ENCODE measurements around the gene ZSWIM6. TPM values are rescaled to one million over a fixed set of nuclear protein-coding genes. Genes with fewer than 3 reads are reported as not detected.
A peak's percentile ranks its signal among the peaks of the same experiment; 100 is the strongest.

Gene ZSWIM6
- total RNA-seq, 2 experiments from 2014 or later: 4.1 TPM

DNA sequence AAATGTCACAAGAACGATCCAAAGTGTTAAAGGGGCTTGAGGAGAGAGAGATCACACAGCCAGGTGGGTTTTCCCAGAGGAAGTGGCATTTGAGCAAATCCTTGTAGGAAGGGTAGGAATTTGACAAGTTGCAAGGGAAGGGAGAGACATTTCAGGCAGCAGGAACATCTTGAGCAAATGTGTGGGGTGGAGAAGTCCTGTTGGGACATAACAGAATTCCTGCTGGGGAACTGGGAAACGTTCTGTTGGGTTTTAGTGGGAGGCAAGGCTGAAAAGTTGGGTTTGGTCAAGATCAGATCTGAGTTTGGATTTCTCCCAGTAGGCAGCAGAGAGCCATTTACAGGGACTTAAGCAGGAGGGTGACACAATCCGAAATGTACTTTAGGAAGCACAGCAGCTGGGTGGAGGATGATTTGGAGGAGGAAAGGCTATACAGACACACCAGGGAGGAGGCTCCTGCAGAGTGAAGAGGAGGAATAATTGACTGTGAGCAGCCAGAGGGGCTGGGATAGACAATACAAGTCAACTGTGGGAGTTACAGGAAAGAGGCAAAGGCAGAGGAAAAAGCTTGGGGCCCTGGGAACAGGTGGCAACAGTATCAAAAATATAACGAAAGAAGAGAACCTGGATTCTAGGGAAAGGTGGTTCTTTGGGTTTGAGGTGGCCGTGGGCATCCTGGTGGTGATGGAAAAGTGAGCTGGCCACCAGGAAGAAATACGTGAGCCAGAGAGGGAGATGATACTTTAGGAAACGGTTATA, 3.1 kb upstream of the ZSWIM6 start:
- Mint-ChIP-seq H3K36me3 (ENCODE audit: low read depth) (peaks cover 16% of the 10 kb centered on the region), H3K27me3 (peaks cover 54% of the 10 kb centered on the region), H3K4me3 (peak overlapping the region; percentile 94), H3K4me1 (ENCODE audit: low read depth) (peaks cover 32% of the 10 kb centered on the region), H3K9me3 (no peaks in the 10 kb centered on the region), H3K27ac (peak overlapping the region; percentile 100)
- H3K36me3 ChIP-seq (ENCODE audit: insufficient read depth, low read length): no peaks in the 10 kb centered on the region
- TF ChIP-seq, protein P1, sequence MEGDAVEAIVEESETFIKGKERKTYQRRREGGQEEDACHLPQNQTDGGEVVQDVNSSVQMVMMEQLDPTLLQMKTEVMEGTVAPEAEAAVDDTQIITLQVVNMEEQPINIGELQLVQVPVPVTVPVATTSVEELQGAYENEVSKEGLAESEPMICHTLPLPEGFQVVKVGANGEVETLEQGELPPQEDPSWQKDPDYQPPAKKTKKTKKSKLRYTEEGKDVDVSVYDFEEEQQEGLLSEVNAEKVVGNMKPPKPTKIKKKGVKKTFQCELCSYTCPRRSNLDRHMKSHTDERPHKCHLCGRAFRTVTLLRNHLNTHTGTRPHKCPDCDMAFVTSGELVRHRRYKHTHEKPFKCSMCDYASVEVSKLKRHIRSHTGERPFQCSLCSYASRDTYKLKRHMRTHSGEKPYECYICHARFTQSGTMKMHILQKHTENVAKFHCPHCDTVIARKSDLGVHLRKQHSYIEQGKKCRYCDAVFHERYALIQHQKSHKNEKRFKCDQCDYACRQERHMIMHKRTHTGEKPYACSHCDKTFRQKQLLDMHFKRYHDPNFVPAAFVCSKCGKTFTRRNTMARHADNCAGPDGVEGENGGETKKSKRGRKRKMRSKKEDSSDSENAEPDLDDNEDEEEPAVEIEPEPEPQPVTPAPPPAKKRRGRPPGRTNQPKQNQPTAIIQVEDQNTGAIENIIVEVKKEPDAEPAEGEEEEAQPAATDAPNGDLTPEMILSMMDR (IDR thresholded peaks at IDR 0.05): no peak
- no peak for ATAC-seq (ENCODE audit: poor library complexity)
- ChIA-PET CTCF (interaction anchor here (0.7 kb wide), 1 partner anchor 296 kb away, joined by 3 read pairs; no protein-coding TSS in a partner anchor), POLR2A (interaction anchor here (3.8 kb wide), 1 partner anchor 9 kb away, joined by 22 read pairs; no protein-coding TSS in a partner anchor)
- intact Hi-C loops (cut with DNase I, micrococcal nuclease): loop anchor here in 1 of 2 experiments (2.0 kb wide), 1 partner anchor 166 kb away; the partner anchor contains the start of gene SMIM15
- peaks cover 7 to 16% of the 10 kb centered on the region in 2 experiments for H3K27me3 ChIP-seq (ENCODE audit: control insufficient read depth in 1 of 2, insufficient read depth in 2 of 2, low read length in 2 of 2)
- H3K27ac ChIP-seq (ENCODE audit: low read depth in 1 of 2, low read length in 2 of 2): no peak overlapping the region
- no peaks in the 10 kb centered on the region for H3K9me3 ChIP-seq (ENCODE audit: control insufficient read depth in 1 of 2, insufficient read depth in 1 of 2, low read length in 2 of 2)
- peaks cover 14% of the 10 kb centered on the region for H3K4me1 ChIP-seq (ENCODE audit: insufficient read depth, low read length)
- no peak for DNase-seq
- H3K4me3 ChIP-seq (ENCODE audit: low read length): no peak overlapping the region

DNA sequence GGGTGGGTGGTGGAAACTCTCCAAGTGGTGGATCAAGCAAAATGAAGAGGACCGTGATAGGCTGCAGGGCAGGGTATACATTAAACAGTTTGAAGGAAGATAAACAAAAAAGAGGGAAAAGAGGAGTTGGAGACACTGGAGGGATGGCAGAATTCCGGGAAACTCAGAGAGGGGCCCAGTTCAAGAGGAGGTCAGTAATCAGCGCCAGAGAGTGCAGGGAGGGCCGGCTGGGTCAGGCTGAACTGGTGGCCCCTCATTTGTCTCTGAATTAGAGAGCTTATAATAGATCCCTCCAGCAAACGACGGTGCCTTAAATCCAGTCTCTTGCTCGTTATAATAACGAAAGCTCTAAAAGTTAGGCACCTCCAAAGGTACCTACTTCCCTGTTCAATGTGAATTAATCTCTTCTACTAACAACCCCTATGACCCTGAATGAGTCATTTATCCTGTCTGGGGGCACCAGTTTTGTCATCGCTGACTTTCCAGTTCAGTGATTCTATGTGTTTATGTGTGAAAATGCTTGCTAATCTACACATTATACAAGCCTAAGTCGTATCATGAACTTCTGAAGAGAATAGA, 2.4 kb upstream of the ZSWIM6 start:
- Histone ChIP-seq H3K4me3 (ENCODE audit: low read length) (no peak overlapping the region), H3K27ac (ENCODE audit: low read depth in 1 of 2, low read length in 2 of 2) (no peak overlapping the region), H3K4me1 (ENCODE audit: insufficient read depth, low read length) (peaks cover 20% of the 10 kb centered on the region), H3K36me3 (ENCODE audit: insufficient read depth, low read length) (no peaks in the 10 kb centered on the region), H3K27me3 (ENCODE audit: control insufficient read depth in 1 of 2, insufficient read depth in 2 of 2, low read length in 2 of 2) (peaks cover 7 to 16% of the 10 kb centered on the region in 2 experiments), H3K9me3 (ENCODE audit: control insufficient read depth in 1 of 2, insufficient read depth in 1 of 2, low read length in 2 of 2) (no peaks in the 10 kb centered on the region)
- no peak for ATAC-seq (ENCODE audit: poor library complexity)
- intact Hi-C loops (cut with DNase I, micrococcal nuclease): loop anchor here (2.0 to 10.0 kb wide), 7 partner anchors 42 to 1085 kb away; partner anchors contain the start of genes SMIM15 (in 2 of the 2), DEPDC1B (in 1 of the 2), ERCC8 (in 1 of the 2) and IPO11 (in 1 of the 2)
- CTCF ChIA-PET: interaction anchor here (0.7 to 2.5 kb wide), 2 partner anchors 79 to 296 kb away, joined by 3 to 12 read pairs; no protein-coding TSS in a partner anchor
- no peaks in the 10 kb centered on the region for H3K9me3 Mint-ChIP-seq
- H3K36me3 Mint-ChIP-seq (ENCODE audit: low read depth): peaks cover 21% of the 10 kb centered on the region
- H3K4me1 Mint-ChIP-seq (ENCODE audit: low read depth): peaks cover 38% of the 10 kb centered on the region
- TF ChIP-seq, protein P1 (IDR thresholded peaks at IDR 0.05): no peak
- H3K4me3 Mint-ChIP-seq: peak overlapping the region; percentile 94
- POLR2A ChIA-PET: interaction anchor here (1.1 to 3.8 kb wide), 2 partner anchors 10 to 22 kb away, joined by 3 to 22 read pairs; no protein-coding TSS in a partner anchor
- peak in 3 of 14 experiments; percentile 32 to 56 (median 44) for DNase-seq
- H3K27me3 Mint-ChIP-seq: peaks cover 52% of the 10 kb centered on the region
- H3K27ac Mint-ChIP-seq: peak overlapping the region; percentile 100

DNA sequence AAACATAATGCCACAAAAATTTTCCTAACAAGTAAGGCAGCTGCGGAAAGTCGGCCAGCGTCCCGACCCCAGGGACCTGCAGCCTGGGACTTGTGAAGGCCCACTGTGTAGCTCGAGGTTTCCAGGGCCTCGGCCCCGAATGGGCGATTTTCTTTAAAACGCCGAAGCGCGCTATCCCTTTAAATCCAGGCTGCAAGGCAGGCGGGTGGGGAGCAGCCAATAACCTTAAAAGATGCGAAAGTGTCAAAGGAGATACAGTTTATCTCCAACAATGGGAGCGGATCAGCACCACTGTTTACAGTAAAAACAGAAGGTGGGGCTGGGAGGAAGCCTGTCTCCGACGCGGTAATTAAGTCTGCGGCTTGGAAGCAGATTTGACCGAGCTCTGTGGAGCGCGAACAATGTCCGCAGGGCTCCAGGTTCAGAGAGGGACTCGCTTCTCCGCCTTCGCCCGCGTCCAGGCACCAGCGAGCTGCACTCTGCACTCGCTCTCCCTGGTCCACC, 1.7 kb upstream of the ZSWIM6 start:
- Mint-ChIP-seq H3K27me3 (peaks cover 46% of the 10 kb centered on the region), H3K4me1 (ENCODE audit: low read depth) (peaks cover 44% of the 10 kb centered on the region), H3K9me3 (no peaks in the 10 kb centered on the region), H3K36me3 (ENCODE audit: low read depth) (peaks cover 21% of the 10 kb centered on the region), H3K4me3 (peak overlapping the region; percentile 94), H3K27ac (peak overlapping the region; percentile 100)
- peaks cover 27% of the 10 kb centered on the region for H3K4me1 ChIP-seq (ENCODE audit: insufficient read depth, low read length)
- peak in 4 of 14 experiments; percentile 9 to 28 (median 18) for DNase-seq
- no peak for ATAC-seq (ENCODE audit: poor library complexity)
- peaks cover 7 to 16% of the 10 kb centered on the region in 2 experiments for H3K27me3 ChIP-seq (ENCODE audit: control insufficient read depth in 1 of 2, insufficient read depth in 2 of 2, low read length in 2 of 2)
- peak overlapping the region; percentile 93 for H3K4me3 ChIP-seq (ENCODE audit: low read length)
- H3K36me3 ChIP-seq (ENCODE audit: insufficient read depth, low read length): no peaks in the 10 kb centered on the region
- CTCF ChIA-PET: interaction anchor here (1.6 to 2.5 kb wide), 2 partner anchors 51 to 78 kb away, joined by 3 to 12 read pairs; no protein-coding TSS in a partner anchor
- POLR2A ChIA-PET: interaction anchor here (0.7 to 3.8 kb wide), 8 partner anchors 10 to 168 kb away, joined by 3 to 60 read pairs (median 10); partner anchors contain the start of gene SMIM15
- TF ChIP-seq, protein P1 (IDR thresholded peaks at IDR 0.05): no peak
- H3K27ac ChIP-seq (ENCODE audit: low read depth in 1 of 2, low read length in 2 of 2): peak overlapping the region; percentile 44 to 87
- H3K9me3 ChIP-seq (ENCODE audit: control insufficient read depth in 1 of 2, insufficient read depth in 1 of 2, low read length in 2 of 2): no peaks in the 10 kb centered on the region
- intact Hi-C loops (cut with DNase I, micrococcal nuclease): loop anchor here (5.0 to 10.0 kb wide), 6 partner anchors 43 to 1084 kb away; partner anchors contain the start of genes DEPDC1B (in 1 of the 2), ERCC8 (in 1 of the 2), IPO11 (in 1 of the 2) and NDUFAF2 (in 1 of the 2)
